Uterus (tissue), 2 donors: ENCODE results near the gene ATXN10.

Experiments used
- POLR2A ChIP-seq, 2 donors: fragments of 450-650 bp; IDR thresholded peaks; one replicate each; pipeline ENCODE4 v1.6.1; 2016; ENCODE audit warnings: antibody characterized with exemption in 2 of 2, mild to moderate bottlenecking in 1 of 2, moderate library complexity in 1 of 2
- TF ChIP-seq, protein P1 (sequence below), 4 experiments: fragments of 200-600 bp in 2 of 4; fragments of 450-650 bp in 2 of 4; sonication (generic) in 2 of 4; IDR thresholded peaks; one replicate each; pipeline ENCODE4 v1.5.1; 2016 to 2019; ENCODE audit warnings: antibody characterized with exemption in 4 of 4, mild to moderate bottlenecking in 2 of 4, moderate library complexity in 1 of 4

DNA sequence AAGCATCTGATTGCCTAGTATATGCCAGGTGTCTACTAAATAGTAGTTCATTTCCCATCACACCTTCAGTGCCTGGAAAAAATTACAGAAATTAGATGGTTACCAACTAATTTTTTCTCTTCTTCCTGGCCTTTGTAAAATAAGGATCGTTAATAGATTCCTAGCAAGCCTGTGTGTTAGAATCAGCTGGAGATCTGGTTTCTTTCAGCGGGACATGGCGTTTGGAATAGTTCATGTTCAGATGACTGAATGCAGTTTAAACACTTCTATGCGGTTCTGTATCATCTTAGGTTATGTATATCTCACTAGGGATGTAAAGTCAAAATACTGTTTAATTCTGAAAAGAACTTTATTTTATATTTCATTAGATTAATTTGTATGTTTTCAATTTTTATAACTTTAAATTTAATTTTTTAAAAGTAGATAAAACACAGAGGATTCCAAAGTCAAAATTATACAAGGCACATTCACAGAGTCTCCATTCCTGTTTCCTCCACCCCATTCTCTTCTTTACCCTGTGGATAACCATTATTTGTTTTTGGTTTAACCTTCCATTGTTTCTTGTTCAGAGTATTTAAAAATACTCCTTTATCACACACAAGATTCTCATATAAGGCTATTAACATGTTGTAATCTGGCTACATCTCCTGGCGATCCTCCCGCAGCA, 132.8 kb downstream of the ATXN10 start:
- TF ChIP-seq, protein P1, sequence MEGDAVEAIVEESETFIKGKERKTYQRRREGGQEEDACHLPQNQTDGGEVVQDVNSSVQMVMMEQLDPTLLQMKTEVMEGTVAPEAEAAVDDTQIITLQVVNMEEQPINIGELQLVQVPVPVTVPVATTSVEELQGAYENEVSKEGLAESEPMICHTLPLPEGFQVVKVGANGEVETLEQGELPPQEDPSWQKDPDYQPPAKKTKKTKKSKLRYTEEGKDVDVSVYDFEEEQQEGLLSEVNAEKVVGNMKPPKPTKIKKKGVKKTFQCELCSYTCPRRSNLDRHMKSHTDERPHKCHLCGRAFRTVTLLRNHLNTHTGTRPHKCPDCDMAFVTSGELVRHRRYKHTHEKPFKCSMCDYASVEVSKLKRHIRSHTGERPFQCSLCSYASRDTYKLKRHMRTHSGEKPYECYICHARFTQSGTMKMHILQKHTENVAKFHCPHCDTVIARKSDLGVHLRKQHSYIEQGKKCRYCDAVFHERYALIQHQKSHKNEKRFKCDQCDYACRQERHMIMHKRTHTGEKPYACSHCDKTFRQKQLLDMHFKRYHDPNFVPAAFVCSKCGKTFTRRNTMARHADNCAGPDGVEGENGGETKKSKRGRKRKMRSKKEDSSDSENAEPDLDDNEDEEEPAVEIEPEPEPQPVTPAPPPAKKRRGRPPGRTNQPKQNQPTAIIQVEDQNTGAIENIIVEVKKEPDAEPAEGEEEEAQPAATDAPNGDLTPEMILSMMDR (IDR thresholded peaks at IDR 0.05) = no peak
- TF ChIP-seq POLR2A (IDR thresholded peaks at IDR 0.05) = no peak
